GM10266 (cell line): ENCODE measurements around the gene BTBD17.
A peak's percentile ranks its signal among the peaks of the same experiment; 100 is the strongest.

Source experiments
- DNase-seq: peaks from one replicate; pipeline ENCODE4 v3.0.0; 2012; ENCODE audit errors: extremely low spot score
- CTCF ChIP-seq: IDR thresholded peaks from 2 replicates; pipeline ENCODE4 v1.5.1; 2012; ENCODE audit warnings: mild to moderate bottlenecking, low read depth; ENCODE audit not compliant: control insufficient read depth, insufficient read depth; ENCODE audit errors: missing control alignments

BTBD17 gene

GRCh38 chr17:74325743-74326379, 35.8 kb downstream of the BTBD17 start, which contains the start of gene KIF19:
KIF19 (plus strand) TSS chr17:74326226; CDS start chr17:74326350, 124 bp downstream.
- TF ChIP-seq CTCF, result no peak

GRCh38 chr17:74325376-74325742, 36.3 kb downstream of the BTBD17 start:
- TF ChIP-seq CTCF, result no peak
- DNase-seq, result no peak

More at GRCh38 chr17:74325743-74326379, 35.8 kb downstream of the BTBD17 start, which contains the start of gene KIF19:
- peak; percentile 90 for DNase-seq

GRCh38 chr17:74324521-74324920, 37.1 kb downstream of the BTBD17 start:
- TF ChIP-seq CTCF, result no peak
- no peak for DNase-seq

- no peak for TF ChIP-seq CTCF
- DNase-seq, result no peak
Measured at GRCh38 chr17:74318391-74318790, 43.3 kb downstream of the BTBD17 start.

- DNase-seq, result no peak
- TF ChIP-seq CTCF, result no peak
Measured at GRCh38 chr17:74317071-74317470, 44.6 kb downstream of the BTBD17 start.

GRCh38 chr17:74316220-74316619, 45.4 kb downstream of the BTBD17 start:
- no peak for TF ChIP-seq CTCF
- DNase-seq, result no peak

GRCh38 chr17:74314877-74315276, 46.8 kb downstream of the BTBD17 start:
- TF ChIP-seq CTCF, result no peak

More at GRCh38 chr17:74314877-74315276, 46.8 kb downstream of the BTBD17 start:
- no peak for DNase-seq
